Measurements from ENCODE around the gene HSF4.
"Not testable (repeated sequence)": the region's sequence is repeated elsewhere in the genome, so short reads cannot be mapped to it uniquely, and the experiment has no call there.

The HSF4 gene, protein sequence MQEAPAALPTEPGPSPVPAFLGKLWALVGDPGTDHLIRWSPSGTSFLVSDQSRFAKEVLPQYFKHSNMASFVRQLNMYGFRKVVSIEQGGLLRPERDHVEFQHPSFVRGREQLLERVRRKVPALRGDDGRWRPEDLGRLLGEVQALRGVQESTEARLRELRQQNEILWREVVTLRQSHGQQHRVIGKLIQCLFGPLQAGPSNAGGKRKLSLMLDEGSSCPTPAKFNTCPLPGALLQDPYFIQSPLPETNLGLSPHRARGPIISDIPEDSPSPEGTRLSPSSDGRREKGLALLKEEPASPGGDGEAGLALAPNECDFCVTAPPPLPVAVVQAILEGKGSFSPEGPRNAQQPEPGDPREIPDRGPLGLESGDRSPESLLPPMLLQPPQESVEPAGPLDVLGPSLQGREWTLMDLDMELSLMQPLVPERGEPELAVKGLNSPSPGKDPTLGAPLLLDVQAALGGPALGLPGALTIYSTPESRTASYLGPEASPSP

GRCh38 chr16:67164599-67165061, at the start of gene HSF4:
Gene HSF4 (plus strand): TSS chr16:67164745. CDS start chr16:67164812, 67 bp downstream.
- no peak for DNase-seq

DNA sequence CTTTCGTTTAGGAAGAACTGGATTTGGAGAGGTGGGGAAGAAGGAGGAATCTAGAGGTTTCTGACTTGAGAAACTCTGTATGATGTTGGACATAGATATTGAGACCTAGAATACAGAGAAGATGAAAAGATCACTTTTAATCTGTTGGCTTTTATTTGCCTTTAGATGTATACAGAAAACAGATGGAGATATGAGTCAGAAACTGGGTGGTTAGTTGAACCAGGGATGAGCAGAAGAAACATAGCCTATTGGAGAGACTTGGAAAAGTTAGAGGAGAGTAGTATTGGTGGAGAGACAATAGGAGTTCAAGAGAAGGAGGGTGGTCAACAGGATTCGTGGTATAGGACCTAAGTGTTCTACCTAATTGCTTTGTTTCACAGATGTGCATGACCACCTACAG, 49.8 kb upstream of the HSF4 start:
- DNase-seq = no peak

GRCh38 chr16:67115639-67116038, 48.9 kb upstream of the HSF4 start:
- DNase-seq = no peak

GRCh38 chr16:67116388-67117311, 47.9 kb upstream of the HSF4 start:
- DNase-seq = no peak

GRCh38 chr16:67117716-67118115, 46.8 kb upstream of the HSF4 start:
- DNase-seq = no peak

DNA sequence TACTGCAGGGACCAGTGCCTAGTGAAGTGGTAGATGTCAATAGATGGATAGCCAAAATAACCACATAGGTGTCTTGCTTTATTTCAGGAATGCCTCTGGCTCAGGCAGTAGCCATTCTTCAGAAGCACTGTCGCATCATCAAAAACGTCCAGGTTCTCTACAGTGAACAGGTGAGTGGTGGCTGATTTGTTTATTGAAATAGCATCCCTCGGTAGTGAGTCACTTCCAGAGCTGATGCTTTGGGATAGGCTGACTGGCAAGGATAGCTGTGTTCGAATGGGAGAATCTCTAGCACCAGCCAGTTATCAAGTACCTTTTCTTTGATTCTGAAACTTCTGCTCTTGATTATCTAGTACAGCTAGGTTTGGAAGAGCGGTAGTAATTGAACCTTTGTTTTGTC, 44.5 kb upstream of the HSF4 start:
- no peak for DNase-seq

GRCh38 chr16:67122799-67123198, 41.7 kb upstream of the HSF4 start:
- DNase-seq = not testable (repeated sequence)

DNA sequence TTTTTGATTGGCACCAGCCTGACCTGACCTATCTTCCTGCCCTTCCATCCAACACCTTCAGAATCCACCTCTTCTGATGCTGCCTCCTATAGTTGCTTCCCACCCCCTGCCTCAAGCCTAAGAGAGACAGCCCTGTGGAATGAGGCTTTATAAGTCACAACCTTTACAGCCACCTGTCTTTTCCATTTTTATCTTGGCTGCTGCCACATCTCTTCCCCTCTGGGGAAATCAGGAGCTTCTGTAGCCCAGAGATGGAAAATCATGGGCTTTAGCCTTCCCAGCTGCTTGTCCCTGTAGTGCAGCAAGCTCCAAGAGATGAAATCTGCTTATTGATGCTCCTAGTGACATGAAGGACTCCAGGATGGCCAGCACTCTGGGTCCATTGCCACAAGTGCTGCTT, 36.1 kb upstream of the HSF4 start:
- DNase-seq = no peak

DNA sequence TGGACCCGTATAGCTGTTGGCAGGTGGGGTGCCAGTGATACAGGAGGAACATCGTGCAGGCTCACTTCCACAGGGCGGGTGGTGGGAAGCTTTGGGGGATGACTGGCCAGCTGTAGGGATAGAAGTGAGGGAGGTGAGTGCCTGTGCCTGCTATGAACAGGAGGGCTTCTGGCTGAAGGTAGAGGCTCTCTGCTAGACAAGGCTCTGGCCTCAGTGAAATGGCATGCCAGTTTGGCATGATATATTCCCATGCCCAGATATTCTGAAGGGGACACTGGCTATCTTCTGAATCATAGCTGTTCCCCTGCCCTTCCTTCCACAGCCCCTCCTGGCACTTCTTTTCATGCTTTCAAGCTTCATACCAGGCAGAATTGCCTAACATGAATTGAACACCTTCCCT, 35.7 kb upstream of the HSF4 start:
- no peak for DNase-seq

DNA sequence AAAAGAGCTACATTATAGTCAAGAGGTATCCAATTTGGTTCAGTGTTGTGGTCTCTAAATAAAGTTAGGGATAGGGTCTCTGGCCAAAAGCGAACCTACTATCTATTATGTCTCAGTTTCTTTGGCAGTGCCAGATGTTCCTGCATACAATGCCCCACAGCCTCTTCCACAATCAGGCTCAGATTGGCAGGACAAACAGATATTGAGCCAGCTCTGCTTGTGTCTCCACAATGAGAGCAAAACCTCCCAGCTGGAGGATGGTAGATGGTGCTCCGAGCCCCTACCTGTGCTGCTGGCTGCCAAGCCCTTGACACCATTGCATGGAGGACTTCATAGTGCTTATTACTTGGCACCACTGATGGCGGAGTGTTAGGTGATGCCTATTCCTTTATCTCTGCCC, 35.1 kb upstream of the HSF4 start:
- DNase-seq = no peak

DNA sequence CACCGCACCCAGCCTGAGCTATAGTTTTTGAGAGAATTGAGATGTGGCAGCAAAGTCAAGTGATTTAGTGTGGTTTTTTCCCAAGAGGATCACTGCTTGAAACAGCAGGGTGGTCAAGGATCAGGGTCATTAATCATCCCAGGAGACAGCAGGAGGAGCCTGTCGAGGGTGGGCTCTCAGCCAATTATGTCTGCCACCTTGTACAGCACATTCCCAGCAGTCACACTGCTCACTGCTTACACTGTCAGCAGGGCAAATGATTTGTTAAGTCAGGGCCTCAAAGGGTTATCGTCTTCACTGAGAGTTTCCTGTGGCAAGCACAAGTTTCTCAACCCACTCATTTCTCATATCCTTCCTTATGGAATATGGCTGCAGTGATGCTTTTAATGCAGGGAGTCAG, 26.9 kb upstream of the HSF4 start:
- DNase-seq = no peak

DNA sequence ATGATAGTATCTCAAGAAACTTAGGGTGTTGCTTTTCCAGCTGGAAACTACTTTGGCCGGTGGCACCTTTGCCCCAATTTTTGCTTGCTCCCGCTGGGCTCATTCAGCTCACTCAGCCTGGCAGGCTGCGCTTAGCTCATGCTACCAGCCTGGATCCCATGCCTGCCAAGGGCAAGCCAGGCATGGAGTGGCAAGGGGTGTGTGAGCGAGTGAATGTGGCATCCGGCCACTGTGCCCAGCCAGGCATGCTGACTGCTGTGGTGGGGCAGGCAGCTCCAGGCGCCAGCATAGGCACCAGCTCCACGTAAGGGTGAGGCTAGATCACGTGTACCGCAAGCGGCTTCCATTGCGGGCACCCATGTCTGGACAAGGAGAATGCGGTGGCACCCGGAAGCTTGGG, 23.2 kb upstream of the HSF4 start:
- no peak for DNase-seq

DNA sequence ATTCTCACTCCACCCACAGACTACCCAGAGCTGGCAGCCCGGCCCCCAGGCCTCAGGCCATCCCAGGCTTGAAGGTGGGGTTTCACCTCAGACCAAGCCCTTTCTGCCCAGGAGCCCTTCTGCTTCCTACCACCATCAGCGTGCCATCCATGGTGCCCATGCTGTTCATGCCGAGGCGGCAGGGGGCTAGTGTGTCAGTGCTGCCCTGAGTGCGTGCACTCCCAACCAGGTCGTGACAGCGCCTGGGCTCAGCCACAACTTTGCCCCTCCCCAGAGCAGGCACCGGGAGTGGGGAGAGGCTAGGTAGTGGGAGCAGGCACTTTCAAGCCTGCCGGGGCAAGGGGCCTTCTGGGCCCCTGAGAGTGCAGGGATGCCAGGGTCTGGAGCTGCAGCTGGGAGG, 22.2 kb upstream of the HSF4 start:
- no peak for DNase-seq

DNA sequence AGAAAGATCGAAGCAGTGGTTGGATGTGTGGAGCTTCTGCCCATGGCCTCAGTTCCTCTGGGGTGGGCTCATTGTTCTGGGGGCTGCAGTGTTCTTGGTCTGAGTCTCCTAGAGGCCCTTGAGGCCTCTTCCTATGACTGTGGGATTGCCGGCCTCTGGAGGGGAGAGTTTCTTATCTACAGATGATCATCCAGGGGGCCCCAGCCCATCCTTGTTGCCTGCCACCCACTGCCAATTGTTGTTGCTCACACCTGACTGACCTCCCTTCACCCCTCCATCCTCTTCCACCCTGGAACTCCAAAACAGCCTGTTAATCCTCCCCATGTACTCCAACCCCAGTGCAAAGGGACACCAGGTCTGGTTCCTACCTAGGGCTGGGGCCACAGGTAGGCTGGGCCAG, 19.6 kb upstream of the HSF4 start:
- DNase-seq = no peak

- no peak for DNase-seq
Observed at GRCh38 chr16:67145746-67146145, 18.8 kb upstream of the HSF4 start.

- no peak for DNase-seq
Observed at GRCh38 chr16:67146523-67147357, 17.8 kb upstream of the HSF4 start.

- no peak for DNase-seq
Observed at GRCh38 chr16:67147437-67148140, 17.0 kb upstream of the HSF4 start.

DNA sequence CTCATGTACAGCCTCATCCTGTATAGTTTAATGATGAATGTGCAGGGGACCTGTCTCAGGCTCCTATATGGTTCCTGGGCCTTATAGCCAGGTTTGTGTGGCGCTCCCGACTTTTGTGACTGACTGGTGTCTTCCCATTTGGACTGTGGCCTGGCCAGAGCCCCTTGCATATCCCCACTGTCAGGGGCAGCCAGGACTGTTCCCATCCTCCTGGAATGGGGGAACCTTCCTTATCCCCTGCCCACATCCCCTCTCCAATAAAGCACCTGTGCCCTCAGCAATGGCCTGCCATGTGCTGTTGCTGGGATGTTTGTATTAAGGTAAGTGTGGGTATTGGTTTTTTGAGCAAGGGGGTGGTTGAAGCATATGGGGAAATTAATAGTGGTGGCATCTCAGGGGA, 16.3 kb upstream of the HSF4 start:
- no peak for DNase-seq

DNA sequence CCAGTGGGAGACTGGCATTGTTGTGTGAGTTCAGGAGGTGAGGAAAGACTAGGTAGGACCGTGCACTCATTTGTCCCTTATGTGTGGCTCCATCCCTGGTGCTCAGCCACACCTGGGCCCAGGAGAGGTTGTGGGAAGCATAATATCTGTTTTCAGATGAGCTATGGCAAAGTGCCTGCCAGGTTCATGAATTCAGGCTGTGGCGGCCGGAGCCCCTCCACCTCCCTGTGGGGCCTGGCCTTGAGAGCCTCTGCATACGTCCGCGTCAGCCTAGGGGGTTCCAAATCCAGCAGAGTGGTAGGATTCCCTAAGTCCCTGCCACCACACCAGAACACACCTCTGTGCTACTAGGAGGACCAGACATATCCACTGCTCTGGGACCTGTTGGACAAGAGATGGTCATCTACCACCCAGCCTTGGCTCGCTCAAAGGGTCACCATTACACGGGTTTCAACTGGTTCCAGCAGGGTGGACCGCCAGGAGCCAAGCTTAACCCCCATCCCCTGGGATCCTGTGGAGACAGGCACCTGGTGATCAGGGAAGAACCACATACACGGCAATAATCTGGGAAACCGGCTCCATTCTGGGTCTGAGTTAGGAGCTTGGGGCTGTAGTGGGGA, 15.8 kb upstream of the HSF4 start:
- DNase-seq = no peak

DNA sequence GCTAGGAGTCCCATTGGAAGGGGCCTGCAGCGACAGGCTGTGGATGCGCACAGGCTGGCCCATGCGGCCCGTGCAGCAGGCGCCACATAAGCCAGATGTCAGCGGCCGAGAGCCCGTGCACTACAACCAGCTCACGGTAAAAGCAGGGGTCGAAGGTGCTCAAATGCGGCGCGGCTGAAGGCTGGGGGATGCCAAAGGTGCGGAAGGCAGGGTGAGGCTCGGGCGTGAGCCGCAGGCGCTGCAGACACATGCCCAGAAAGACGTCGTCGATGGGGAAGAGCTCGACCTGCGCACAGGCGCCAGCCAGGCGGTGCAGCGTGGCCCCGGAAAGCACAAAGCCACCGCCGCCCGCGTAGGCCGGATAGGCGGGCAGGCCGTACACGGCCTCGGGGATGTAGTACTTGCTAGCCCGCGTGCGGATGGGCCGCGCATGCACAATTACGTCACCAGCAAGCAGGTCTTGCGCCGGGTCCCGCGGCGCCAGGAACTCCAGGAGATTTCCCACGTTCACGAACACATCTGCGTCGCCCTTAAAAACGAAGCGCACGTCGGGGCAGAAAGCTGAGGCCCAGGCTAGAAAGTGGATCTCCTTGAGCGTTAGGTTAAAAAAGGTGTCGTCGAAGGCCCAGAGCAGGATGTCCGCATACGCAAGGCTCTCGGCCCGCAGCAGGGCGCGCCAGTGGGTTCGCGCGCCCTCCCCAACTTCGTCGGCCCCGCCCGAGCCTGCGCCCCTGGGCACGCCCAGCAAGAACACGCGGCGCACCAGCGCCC, 15.1 kb upstream of the HSF4 start:
- DNase-seq = no peak
